Measurements from ENCODE around the gene CDR2L.
"Not testable (repeated sequence)": the region's sequence is repeated elsewhere in the genome, so short reads cannot be mapped to it uniquely, and the experiment has no call there.

The CDR2L gene

GRCh38 chr17:74981318-74981978 lies 6.0 kb upstream of the CDR2L start:
- Histone ChIP-seq H3K4me3 (ENCODE audit: low read depth in 1 of 2, low read length in 1 of 2) (peak overlapping the region; percentile 58 to 72), H3K27me3 (peaks cover 76% of the 10 kb centered on the region), H3K9me3 (no peaks in the 10 kb centered on the region), H3K36me3 (no peaks in the 10 kb centered on the region), H3K4me1 (ENCODE audit: control insufficient read depth in 1 of 2, insufficient read depth in 1 of 2, low read depth in 1 of 2, low read length in 1 of 2) (peaks cover 26 to 27% of the 10 kb centered on the region in 2 experiments), H3K27ac (no peak overlapping the region)
- TF ChIP-seq CTCF (IDR thresholded peaks at IDR 0.05): no peak

GRCh38 chr17:74981979-74982662 lies 5.3 kb upstream of the CDR2L start:
- no peaks in the 10 kb centered on the region for H3K36me3 ChIP-seq
- H3K27ac ChIP-seq: peak overlapping the region; percentile 7
- H3K4me3 ChIP-seq (ENCODE audit: low read depth in 1 of 2, low read length in 1 of 2): peak overlapping the region; percentile 58 to 72
- H3K4me1 ChIP-seq (ENCODE audit: control insufficient read depth in 1 of 2, insufficient read depth in 1 of 2, low read depth in 1 of 2, low read length in 1 of 2): peaks cover 33% of the 10 kb centered on the region in 2 experiments
- peak; percentile 35 for TF ChIP-seq CTCF (IDR thresholded peaks at IDR 0.05)
- no peaks in the 10 kb centered on the region for H3K9me3 ChIP-seq
- H3K27me3 ChIP-seq: peaks cover 80% of the 10 kb centered on the region

GRCh38 chr17:74982663-74983313 lies 4.6 kb upstream of the CDR2L start:
- Histone ChIP-seq H3K27me3 (peaks cover 80% of the 10 kb centered on the region), H3K4me1 (ENCODE audit: control insufficient read depth in 1 of 2, insufficient read depth in 1 of 2, low read depth in 1 of 2, low read length in 1 of 2) (peaks cover 37 to 39% of the 10 kb centered on the region in 2 experiments), H3K4me3 (ENCODE audit: low read depth in 1 of 2, low read length in 1 of 2) (peak overlapping the region; percentile 58 to 72)
- not testable (repeated sequence) for H3K36me3 ChIP-seq, H3K9me3 ChIP-seq, H3K27ac ChIP-seq

- H3K27me3 ChIP-seq: peaks cover 83% of the 10 kb centered on the region
Measured at GRCh38 chr17:74986206-74986576, 1.2 kb upstream of the CDR2L start.

GRCh38 chr17:74987909-74988711 lies 678 bp downstream of the CDR2L start:
- Histone ChIP-seq H3K36me3 (no peaks in the 10 kb centered on the region), H3K27me3 (peaks cover 72% of the 10 kb centered on the region), H3K9me3 (no peaks in the 10 kb centered on the region), H3K4me3 (ENCODE audit: low read depth in 1 of 2, low read length in 1 of 2) (peak overlapping the region; percentile 55 to 63), H3K4me1 (ENCODE audit: control insufficient read depth in 1 of 2, insufficient read depth in 1 of 2, low read depth in 1 of 2, low read length in 1 of 2) (peaks cover 34 to 35% of the 10 kb centered on the region in 2 experiments), H3K27ac (no peak overlapping the region)
- TF ChIP-seq CTCF (IDR thresholded peaks at IDR 0.05): no peak

More at GRCh38 chr17:74986206-74986576, 1.2 kb upstream of the CDR2L start:
- Histone ChIP-seq H3K4me3 (ENCODE audit: low read depth in 1 of 2, low read length in 1 of 2) (no peak overlapping the region), H3K27ac (no peak overlapping the region), H3K9me3 (no peaks in the 10 kb centered on the region), H3K4me1 (ENCODE audit: control insufficient read depth in 1 of 2, insufficient read depth in 1 of 2, low read depth in 1 of 2, low read length in 1 of 2) (peaks cover 47 to 49% of the 10 kb centered on the region in 2 experiments), H3K36me3 (no peaks in the 10 kb centered on the region)
- TF ChIP-seq CTCF (IDR thresholded peaks at IDR 0.05): no peak

All from neutrophil (primary cell).